NCI-H2196 (cell line): ENCODE results near the gene TMCC2.

Experiments
- DNase-seq: peaks from one replicate; lab custom pipeline; 2025; ENCODE audit not compliant: unreplicated experiment; lab: John Stamatoyannopoulos, UW

TMCC2 gene

DNA sequence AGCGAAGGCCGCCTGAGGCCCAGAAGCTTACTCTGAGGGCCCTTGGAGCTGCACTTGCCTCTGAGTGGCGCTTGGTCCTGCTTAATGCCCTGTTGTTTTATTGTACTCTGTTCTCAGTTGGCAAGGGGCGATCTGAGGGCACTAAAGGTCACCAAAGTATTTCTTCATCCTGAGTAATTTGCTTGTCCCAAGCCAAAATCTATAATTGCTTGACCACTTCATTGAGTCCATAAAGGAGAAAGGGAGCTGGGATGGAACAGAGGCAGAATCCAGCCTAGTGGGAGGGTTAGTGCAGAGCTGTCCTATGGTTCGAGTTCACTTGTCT is 94.2 kb downstream of the TMCC2 start:
- no peak for DNase-seq
